Neural progenitor cell (in vitro differentiated cells): ENCODE measurements around the gene TMEM30A. TPM values are rescaled to one million over a fixed set of nuclear protein-coding genes. Genes with fewer than 3 reads are reported as not detected.

Experiments
- DNase-seq: peaks from one replicate; pipeline ENCODE4 v3.0.0-alpha.2; 2016; ENCODE audit warnings: low spot score
- H2AFZ ChIP-seq: fragments of 200-600 bp; sonication (generic); replicated peaks from 2 replicates; pipeline ENCODE4 v1.6.1; 2016; ENCODE audit warnings: antibody characterized with exemption
- H3F3A ChIP-seq: fragments of 200-600 bp; sonication (generic); 2 replicates; pipeline ENCODE4 v1.6.1; 2016; ENCODE audit warnings: antibody characterized with exemption, low read depth
- H3K27ac ChIP-seq: fragments of 200-600 bp; sonication (generic); 2 replicates; pipeline ENCODE4 v1.5.1; 2016; ENCODE audit warnings: mild to moderate bottlenecking
- H3K27me3 ChIP-seq: fragments of 200-600 bp; sonication (generic); 2 replicates; pipeline ENCODE4 v1.6.1; 2016; ENCODE audit warnings: mild to moderate bottlenecking, moderate library complexity
- H3K36me3 ChIP-seq: fragments of 200-600 bp; sonication (generic); 2 replicates; pipeline ENCODE4 v1.5.1; 2016
- H3K4me1 ChIP-seq: fragments of 200-600 bp; sonication (generic); 2 replicates; pipeline ENCODE4 v1.6.1; 2016; ENCODE audit warnings: mixed run types
- H3K4me2 ChIP-seq: fragments of 200-600 bp; sonication (generic); 2 replicates; pipeline ENCODE4 v1.6.1; 2016
- H3K4me3 ChIP-seq: fragments of 200-600 bp; sonication (generic); 2 replicates; pipeline ENCODE4 v1.5.1; 2016
- H3K79me2 ChIP-seq: fragments of 200-600 bp; sonication (generic); 2 replicates; pipeline ENCODE4 v1.6.1; 2016; ENCODE audit warnings: low read depth
- H3K9ac ChIP-seq: fragments of 200-600 bp; sonication (generic); 2 replicates; pipeline ENCODE4 v1.6.1; 2016
- H3K9me3 ChIP-seq: fragments of 200-600 bp; sonication (generic); 2 replicates; pipeline ENCODE4 v1.5.1; 2016; ENCODE audit warnings: low read depth
- H4K20me1 ChIP-seq: fragments of 200-600 bp; sonication (generic); 2 replicates; pipeline ENCODE4 v1.6.1; 2016; ENCODE audit warnings: low read depth
- H3K27ac Mint-ChIP-seq: 3 replicates; pipeline ENCODE4 v1.8.0; 2021; ENCODE audit warnings: mixed read lengths
- H3K27me3 Mint-ChIP-seq: 2 replicates; pipeline ENCODE4 v1.8.0; 2022; ENCODE audit warnings: low read depth, mild to moderate bottlenecking, inconsistent platforms, moderate library complexity, mixed read lengths; ENCODE audit not compliant: insufficient read depth
- H3K36me3 Mint-ChIP-seq: 3 replicates; pipeline ENCODE4 v1.8.0; 2021; ENCODE audit warnings: mixed read lengths
- H3K4me1 Mint-ChIP-seq: 3 replicates; pipeline ENCODE4 v1.8.0; 2021; ENCODE audit warnings: mixed read lengths
- H3K4me3 Mint-ChIP-seq: 3 replicates; pipeline ENCODE4 v1.8.0; 2021; ENCODE audit warnings: mild to moderate bottlenecking, moderate library complexity, mixed read lengths
- H3K9me3 Mint-ChIP-seq: 3 replicates; pipeline ENCODE4 v1.8.0; 2020; ENCODE audit warnings: mixed read lengths
- EZH2 ChIP-seq: fragments of 200-600 bp; sonication (generic); IDR thresholded peaks from 2 replicates; pipeline ENCODE4 v1.6.1; 2017; ENCODE audit warnings: antibody characterized with exemption, mild to moderate bottlenecking, moderate library complexity
- EZH2phosphoT487 ChIP-seq: fragments of 200-600 bp; sonication (generic); IDR thresholded peaks from 2 replicates; pipeline ENCODE4 v1.6.1; 2017; ENCODE audit warnings: antibody characterized with exemption
- total RNA-seq: library from RNA; depleted of rRNA; stranded (reverse); fragments of >200 nt; gene quantifications from 2 replicates; pipeline ENCODE4 v1.2.3, GENCODE V29; 2015; ENCODE audit warnings: low replicate concordance
- TF ChIP-seq, protein P1 (sequence below): fragments of 200-600 bp; sonication (generic); IDR thresholded peaks from 2 replicates; pipeline ENCODE4 v1.5.1; 2017; ENCODE audit warnings: antibody characterized with exemption, mild to moderate bottlenecking

Gene TMEM30A
- total RNA-seq, 1 donor from 2014 or later: 86.0 TPM

DNA sequence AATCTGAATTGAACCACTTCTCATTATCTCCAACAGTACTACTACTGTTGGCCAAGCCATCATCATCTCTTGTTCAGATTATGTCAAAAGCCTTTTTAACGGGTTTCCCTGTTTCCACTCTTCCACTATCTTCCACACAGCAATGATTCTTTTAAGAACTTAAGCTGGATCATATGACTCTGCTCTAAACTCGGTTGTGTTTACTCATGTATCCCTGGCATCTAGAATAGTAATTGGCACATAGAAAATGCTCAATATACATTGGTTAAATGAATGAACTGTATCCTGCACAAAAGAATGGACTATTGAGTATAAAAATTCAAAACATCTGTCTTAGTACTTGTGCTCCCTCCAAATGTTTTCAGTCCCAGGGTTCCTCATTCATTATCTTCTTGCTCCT, 38.2 kb downstream of the TMEM30A start:
- no peak overlapping the region for H3K27ac Mint-ChIP-seq
- no peak overlapping the region for H3K27ac ChIP-seq
- H3K36me3 Mint-ChIP-seq: peaks cover under 1% of the 10 kb centered on the region
- H3K4me1 ChIP-seq: peaks cover 4% of the 10 kb centered on the region
- H2AFZ ChIP-seq: no peak overlapping the region
- H3F3A ChIP-seq: peaks cover 25% of the 10 kb centered on the region
- H3K4me3 ChIP-seq: no peak overlapping the region
- H4K20me1 ChIP-seq: no peaks in the 10 kb centered on the region
- H3K4me1 Mint-ChIP-seq: peaks cover 14% of the 10 kb centered on the region
- no peak overlapping the region for H3K4me2 ChIP-seq
- H3K79me2 ChIP-seq: peaks cover 21% of the 10 kb centered on the region
- DNase-seq: no peak
- H3K4me3 Mint-ChIP-seq: no peak overlapping the region
- H3K9ac ChIP-seq: no peak overlapping the region
- H3K9me3 ChIP-seq: no peaks in the 10 kb centered on the region
- peaks cover 22% of the 10 kb centered on the region for H3K27me3 ChIP-seq
- H3K9me3 Mint-ChIP-seq: no peaks in the 10 kb centered on the region
- H3K36me3 ChIP-seq: peaks cover 3% of the 10 kb centered on the region
- TF ChIP-seq, protein P1, sequence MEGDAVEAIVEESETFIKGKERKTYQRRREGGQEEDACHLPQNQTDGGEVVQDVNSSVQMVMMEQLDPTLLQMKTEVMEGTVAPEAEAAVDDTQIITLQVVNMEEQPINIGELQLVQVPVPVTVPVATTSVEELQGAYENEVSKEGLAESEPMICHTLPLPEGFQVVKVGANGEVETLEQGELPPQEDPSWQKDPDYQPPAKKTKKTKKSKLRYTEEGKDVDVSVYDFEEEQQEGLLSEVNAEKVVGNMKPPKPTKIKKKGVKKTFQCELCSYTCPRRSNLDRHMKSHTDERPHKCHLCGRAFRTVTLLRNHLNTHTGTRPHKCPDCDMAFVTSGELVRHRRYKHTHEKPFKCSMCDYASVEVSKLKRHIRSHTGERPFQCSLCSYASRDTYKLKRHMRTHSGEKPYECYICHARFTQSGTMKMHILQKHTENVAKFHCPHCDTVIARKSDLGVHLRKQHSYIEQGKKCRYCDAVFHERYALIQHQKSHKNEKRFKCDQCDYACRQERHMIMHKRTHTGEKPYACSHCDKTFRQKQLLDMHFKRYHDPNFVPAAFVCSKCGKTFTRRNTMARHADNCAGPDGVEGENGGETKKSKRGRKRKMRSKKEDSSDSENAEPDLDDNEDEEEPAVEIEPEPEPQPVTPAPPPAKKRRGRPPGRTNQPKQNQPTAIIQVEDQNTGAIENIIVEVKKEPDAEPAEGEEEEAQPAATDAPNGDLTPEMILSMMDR: no peak
- TF ChIP-seq EZH2phosphoT487 (no peak), EZH2 (no peak)
- H3K27me3 Mint-ChIP-seq: peaks cover 4% of the 10 kb centered on the region

DNA sequence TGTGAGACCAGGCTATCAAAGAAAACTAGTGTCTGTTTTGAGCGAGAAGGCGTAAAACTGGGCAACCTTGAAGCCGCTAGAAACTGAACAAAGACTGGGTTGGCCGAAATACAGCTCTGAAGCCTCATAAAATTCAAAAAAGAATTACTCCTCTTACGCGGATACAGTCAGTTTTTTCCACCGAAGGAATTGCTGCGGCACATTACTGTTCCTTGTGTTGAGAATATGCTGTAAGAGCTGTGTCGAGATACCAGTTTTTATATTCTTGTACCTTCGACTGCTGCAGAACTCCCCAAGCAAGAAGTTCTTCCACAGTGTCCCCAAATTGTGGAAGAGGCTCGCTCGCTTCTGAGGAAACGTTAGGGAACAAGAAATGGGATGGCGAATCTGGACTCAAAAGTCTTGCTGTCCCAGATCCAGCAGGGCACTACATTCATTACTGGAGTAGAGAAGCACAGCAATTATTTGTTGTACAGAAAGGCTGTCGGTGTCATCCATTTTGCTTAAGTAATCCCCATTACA, 40.5 kb downstream of the TMEM30A start:
- H3K4me2 ChIP-seq: peak overlapping the region; percentile 82
- Mint-ChIP-seq H3K4me1 (peaks cover 19% of the 10 kb centered on the region), H3K4me3 (peak overlapping the region; percentile 99), H3K9me3 (no peaks in the 10 kb centered on the region), H3K36me3 (peaks cover 14% of the 10 kb centered on the region), H3K27ac (peak overlapping the region; percentile 99), H3K27me3 (peaks cover 4% of the 10 kb centered on the region)
- peaks cover 22% of the 10 kb centered on the region for H3K27me3 ChIP-seq
- H3K79me2 ChIP-seq: peaks cover 40% of the 10 kb centered on the region
- no peak for DNase-seq
- H2AFZ ChIP-seq: peak overlapping the region; percentile 82
- peaks cover 13% of the 10 kb centered on the region for H3K36me3 ChIP-seq
- peak overlapping the region; percentile 80 for H3K4me3 ChIP-seq
- TF ChIP-seq, protein P1: no peak
- TF ChIP-seq EZH2 (no peak), EZH2phosphoT487 (no peak)
- H4K20me1 ChIP-seq: peaks cover 7% of the 10 kb centered on the region
- peaks cover 23% of the 10 kb centered on the region for H3F3A ChIP-seq
- H3K9ac ChIP-seq: peak overlapping the region; percentile 44
- no peak overlapping the region for H3K27ac ChIP-seq
- no peaks in the 10 kb centered on the region for H3K9me3 ChIP-seq
- H3K4me1 ChIP-seq: peaks cover 4% of the 10 kb centered on the region

DNA sequence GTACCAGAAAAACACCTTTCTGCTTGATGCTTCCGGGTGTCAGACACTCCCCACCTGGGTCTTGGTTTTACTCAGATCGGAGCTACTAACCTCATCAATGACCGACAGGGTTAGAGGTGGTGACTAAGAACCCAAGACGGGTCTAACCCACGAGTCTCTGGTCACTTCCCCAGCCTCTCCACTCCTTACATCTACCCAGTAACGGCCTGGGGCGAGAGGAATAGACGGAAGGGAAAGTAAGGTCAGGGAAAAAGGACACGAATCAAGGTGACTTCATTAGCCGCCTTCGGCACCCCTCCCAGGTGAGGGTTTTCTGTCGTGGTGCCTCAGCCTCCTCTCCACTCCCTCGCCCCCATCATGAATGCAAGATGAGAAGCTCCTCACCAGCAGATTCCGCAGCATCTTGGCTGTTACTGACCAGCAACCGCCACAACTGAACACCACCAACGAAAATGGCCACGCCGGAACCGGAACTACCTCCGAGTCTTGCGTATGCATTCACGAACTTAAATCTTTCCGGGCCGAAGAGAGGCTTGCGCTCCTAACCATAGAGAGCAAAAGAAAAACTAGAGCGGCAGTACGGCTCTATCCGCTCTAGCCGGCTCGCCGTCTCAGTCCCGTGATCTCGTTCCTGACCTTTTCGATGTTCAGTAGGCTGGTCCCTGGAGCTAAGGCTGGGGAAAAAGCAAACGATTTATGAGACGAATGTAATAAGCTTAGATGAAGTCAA, 41.1 kb downstream of the TMEM30A start, which contains the start of gene COX7A2:
Gene COX7A2, minus strand, starts transcription at position 469 of the 730 bp plus-strand sequence. Its CDS starts 67 bp downstream, at position 402.
- peak within 1 kb of the TSS; percentile 77 for H3K27ac ChIP-seq
- TF ChIP-seq EZH2phosphoT487 (no peak), EZH2 (no peak)
- TF ChIP-seq, protein P1: no peak
- Mint-ChIP-seq H3K4me3 (peak within 1 kb of the TSS; percentile 99), H3K36me3 (peaks cover 14% of the 10 kb centered on the region), H3K4me1 (peaks cover 19% of the 10 kb centered on the region), H3K27ac (peak within 1 kb of the TSS; percentile 99), H3K27me3 (peaks cover 4% of the 10 kb centered on the region), H3K9me3 (no peaks in the 10 kb centered on the region)
- H3K27me3 ChIP-seq: peaks cover 22% of the 10 kb centered on the region
- H4K20me1 ChIP-seq: peaks cover 7% of the 10 kb centered on the region
- peak; percentile 96 for DNase-seq
- H3K79me2 ChIP-seq: peaks cover 40% of the 10 kb centered on the region
- no peaks in the 10 kb centered on the region for H3K9me3 ChIP-seq
- peak within 1 kb of the TSS; percentile 78 for H3K9ac ChIP-seq
- peaks cover 13% of the 10 kb centered on the region for H3K36me3 ChIP-seq
- H3K4me3 ChIP-seq: peak within 1 kb of the TSS; percentile 80
- peaks cover 28% of the 10 kb centered on the region for H3F3A ChIP-seq
- H2AFZ ChIP-seq: peak within 1 kb of the TSS; percentile 82
- H3K4me1 ChIP-seq: peaks cover 4% of the 10 kb centered on the region
- peak within 1 kb of the TSS; percentile 82 for H3K4me2 ChIP-seq
